ENCODE data around the gene FAM149B1. TPM values are rescaled to one million over a fixed set of nuclear protein-coding genes. Genes with fewer than 3 reads are reported as not detected.

FAM149B1 gene
- total RNA-seq, 4 donors from 2014 or later, result 11.0 to 37.4 (median 19.0) TPM

- no peak for DNase-seq
- Histone ChIP-seq H3K27me3 (no peaks in the 10 kb centered on the region), H3K4me3 (no peak overlapping the region), H3K9me3 (no peaks in the 10 kb centered on the region), H3K4me1 (no peaks in the 10 kb centered on the region), H3K27ac (no peak overlapping the region), H3K36me3 (no peaks in the 10 kb centered on the region)
- intact Hi-C loops (cut with DNase I; ENCODE audit: low total_unique reads), result no loop called here
- TF ChIP-seq CTCF (IDR thresholded peaks at IDR 0.05), result peak in 2 of 4 experiments; percentile 9 to 13
- no peak for TF ChIP-seq POLR2A (IDR thresholded peaks at IDR 0.05)
Observed at GRCh38 chr10:73263693-73264347, 95.9 kb downstream of the FAM149B1 start.

- no peak for DNase-seq
- TF ChIP-seq CTCF (IDR thresholded peaks at IDR 0.05) (no peak), POLR2A (IDR thresholded peaks at IDR 0.05) (no peak)
- Histone ChIP-seq H3K27ac (no peak overlapping the region), H3K9me3 (no peaks in the 10 kb centered on the region), H3K4me1 (no peaks in the 10 kb centered on the region), H3K4me3 (no peak overlapping the region), H3K36me3 (no peaks in the 10 kb centered on the region), H3K27me3 (no peaks in the 10 kb centered on the region)
- intact Hi-C loops (cut with DNase I; ENCODE audit: low total_unique reads), result no loop called here
Observed at GRCh38 chr10:73264423-73264822, 96.5 kb downstream of the FAM149B1 start.

GRCh38 chr10:73281097-73281496 lies 113.2 kb downstream of the FAM149B1 start:
- H3K9me3 ChIP-seq, result no peaks in the 10 kb centered on the region
- TF ChIP-seq CTCF (IDR thresholded peaks at IDR 0.05), result no peak
- H3K4me3 ChIP-seq, result no peak overlapping the region
- no peak overlapping the region for H3K27ac ChIP-seq
- no peaks in the 10 kb centered on the region for H3K4me1 ChIP-seq
- H3K36me3 ChIP-seq, result no peaks in the 10 kb centered on the region
- H3K27me3 ChIP-seq, result no peaks in the 10 kb centered on the region
- no peak for DNase-seq
- intact Hi-C loops (cut with DNase I; ENCODE audit: low total_unique reads), result no loop called here

- Histone ChIP-seq H3K4me1 (no peaks in the 10 kb centered on the region), H3K27me3 (no peaks in the 10 kb centered on the region), H3K4me3 (no peak overlapping the region), H3K36me3 (no peaks in the 10 kb centered on the region), H3K27ac (no peak overlapping the region), H3K9me3 (no peaks in the 10 kb centered on the region)
- intact Hi-C loops (cut with DNase I; ENCODE audit: low total_unique reads), result no loop called here
- TF ChIP-seq POLR2A (IDR thresholded peaks at IDR 0.05) (no peak), CTCF (IDR thresholded peaks at IDR 0.05) (no peak)
- DNase-seq, result no peak
Observed at GRCh38 chr10:73287441-73287840, 119.5 kb downstream of the FAM149B1 start.

- Histone ChIP-seq H3K36me3 (no peaks in the 10 kb centered on the region), H3K4me1 (no peaks in the 10 kb centered on the region), H3K27me3 (no peaks in the 10 kb centered on the region), H3K9me3 (no peaks in the 10 kb centered on the region), H3K27ac (no peak overlapping the region), H3K4me3 (no peak overlapping the region)
- no peak for DNase-seq
- TF ChIP-seq CTCF (IDR thresholded peaks at IDR 0.05) (no peak), POLR2A (IDR thresholded peaks at IDR 0.05) (no peak)
- intact Hi-C loops (cut with DNase I; ENCODE audit: low total_unique reads), result no loop called here
Observed at GRCh38 chr10:73289958-73290357, 122.0 kb downstream of the FAM149B1 start.

All from uterus (tissue), 4 donors.